Effector memory CD8-positive, alpha-beta T cell (primary cell): ENCODE results near the gene COL18A1.

Experiments used
- ATAC-seq: fragments of 150-1000 bp; cut with Tn5 transposase; replicated peaks from 2 replicates; pipeline ENCODE4 v1.10.0; 2021; ENCODE audit warnings: mild to moderate bottlenecking, moderate library complexity
- DNase-seq, 3 experiments: peaks; one replicate each; pipeline ENCODE4 v3.0.0; 2021
- H3K27ac Mint-ChIP-seq, 2 donors: one replicate each; pipeline ENCODE4 v1.8.0; 2022; ENCODE audit warnings: mild to moderate bottlenecking in 2 of 2, mixed read lengths in 2 of 2, moderate library complexity in 2 of 2
- H3K27me3 Mint-ChIP-seq, 2 donors: one replicate each; pipeline ENCODE4 v1.8.0; 2022; ENCODE audit warnings: mixed read lengths in 2 of 2
- H3K36me3 Mint-ChIP-seq: one replicate; pipeline ENCODE4 v1.8.0; 2022; ENCODE audit warnings: mild to moderate bottlenecking, moderate library complexity, mixed read lengths; ENCODE audit not compliant: insufficient read depth
- H3K4me1 Mint-ChIP-seq, 2 donors: one replicate each; pipeline ENCODE4 v1.8.0; 2022; ENCODE audit warnings: low read depth in 2 of 2, mixed read lengths in 2 of 2
- H3K4me3 Mint-ChIP-seq, 2 donors: one replicate each; pipeline ENCODE4 v1.8.0; 2022; ENCODE audit warnings: mild to moderate bottlenecking in 2 of 2, mixed read lengths in 2 of 2, moderate library complexity in 2 of 2
- H3K9me3 Mint-ChIP-seq, 2 donors: one replicate each; pipeline ENCODE4 v1.8.0; 2022; ENCODE audit warnings: mixed read lengths in 2 of 2

Gene COL18A1

GRCh38 chr21:45412909-45413611 lies 8.1 kb downstream of the COL18A1 start:
- Mint-ChIP-seq H3K4me1 (no peaks in the 10 kb centered on the region), H3K9me3 (no peaks in the 10 kb centered on the region), H3K27me3 (peaks cover 21 to 81% of the 10 kb centered on the region in 2 donors), H3K4me3 (no peak overlapping the region), H3K27ac (no peak overlapping the region), H3K36me3 (no peaks in the 10 kb centered on the region)
- no peak for DNase-seq
- ATAC-seq = no peak

- Mint-ChIP-seq H3K27ac (no peak overlapping the region), H3K36me3 (no peaks in the 10 kb centered on the region), H3K9me3 (no peaks in the 10 kb centered on the region), H3K27me3 (peaks cover 20 to 78% of the 10 kb centered on the region in 2 donors), H3K4me1 (no peaks in the 10 kb centered on the region), H3K4me3 (no peak overlapping the region)
- no peak for ATAC-seq
- DNase-seq = no peak
Measured at GRCh38 chr21:45413922-45414321, 9.0 kb downstream of the COL18A1 start.

- H3K9me3 Mint-ChIP-seq = no peaks in the 10 kb centered on the region
- H3K4me3 Mint-ChIP-seq = no peak overlapping the region
- no peak for ATAC-seq
- H3K4me1 Mint-ChIP-seq = no peaks in the 10 kb centered on the region
- DNase-seq = no peak
- H3K27me3 Mint-ChIP-seq = peaks cover 20 to 77% of the 10 kb centered on the region in 2 donors
- H3K36me3 Mint-ChIP-seq = no peaks in the 10 kb centered on the region
- H3K27ac Mint-ChIP-seq = no peak overlapping the region
Measured at GRCh38 chr21:45414396-45415187, 9.6 kb downstream of the COL18A1 start.

GRCh38 chr21:45415188-45415942 lies 10.4 kb downstream of the COL18A1 start:
- Mint-ChIP-seq H3K4me3 (no peak overlapping the region), H3K27ac (no peak overlapping the region), H3K9me3 (no peaks in the 10 kb centered on the region), H3K4me1 (no peaks in the 10 kb centered on the region), H3K27me3 (peaks cover 18 to 69% of the 10 kb centered on the region in 2 donors), H3K36me3 (no peaks in the 10 kb centered on the region)
- ATAC-seq (no peak), DNase-seq (no peak)

GRCh38 chr21:45415943-45416611 lies 11.1 kb downstream of the COL18A1 start:
- no peaks in the 10 kb centered on the region for H3K9me3 Mint-ChIP-seq
- no peak overlapping the region for H3K27ac Mint-ChIP-seq
- H3K4me1 Mint-ChIP-seq = no peaks in the 10 kb centered on the region
- H3K27me3 Mint-ChIP-seq = peaks cover 18 to 62% of the 10 kb centered on the region in 2 donors
- H3K4me3 Mint-ChIP-seq = no peak overlapping the region
- DNase-seq (no peak), ATAC-seq (no peak)
- no peaks in the 10 kb centered on the region for H3K36me3 Mint-ChIP-seq

GRCh38 chr21:45416620-45417019 lies 11.7 kb downstream of the COL18A1 start:
- DNase-seq (no peak), ATAC-seq (no peak)
- no peaks in the 10 kb centered on the region for H3K9me3 Mint-ChIP-seq
- no peak overlapping the region for H3K27ac Mint-ChIP-seq
- no peaks in the 10 kb centered on the region for H3K36me3 Mint-ChIP-seq
- H3K4me3 Mint-ChIP-seq = no peak overlapping the region
- no peaks in the 10 kb centered on the region for H3K4me1 Mint-ChIP-seq
- peaks cover 18 to 61% of the 10 kb centered on the region in 2 donors for H3K27me3 Mint-ChIP-seq

GRCh38 chr21:45417256-45417950 lies 12.4 kb downstream of the COL18A1 start:
- Mint-ChIP-seq H3K27me3 (peaks cover 12 to 60% of the 10 kb centered on the region in 2 donors), H3K27ac (no peak overlapping the region), H3K36me3 (no peaks in the 10 kb centered on the region), H3K9me3 (no peaks in the 10 kb centered on the region), H3K4me1 (no peaks in the 10 kb centered on the region), H3K4me3 (no peak overlapping the region)
- DNase-seq (no peak), ATAC-seq (no peak)

GRCh38 chr21:45417951-45418300 lies 13.0 kb downstream of the COL18A1 start:
- no peak for DNase-seq
- peaks cover 7 to 55% of the 10 kb centered on the region in 2 donors for H3K27me3 Mint-ChIP-seq
- H3K9me3 Mint-ChIP-seq = no peaks in the 10 kb centered on the region
- ATAC-seq = no peak
- H3K36me3 Mint-ChIP-seq = no peaks in the 10 kb centered on the region
- no peak overlapping the region for H3K27ac Mint-ChIP-seq
- no peaks in the 10 kb centered on the region for H3K4me1 Mint-ChIP-seq
- no peak overlapping the region for H3K4me3 Mint-ChIP-seq

GRCh38 chr21:45418301-45419071 lies 13.5 kb downstream of the COL18A1 start:
- Mint-ChIP-seq H3K27ac (no peak overlapping the region), H3K36me3 (no peaks in the 10 kb centered on the region), H3K9me3 (no peaks in the 10 kb centered on the region), H3K4me3 (no peak overlapping the region), H3K27me3 (peaks cover 6 to 51% of the 10 kb centered on the region in 2 donors), H3K4me1 (no peaks in the 10 kb centered on the region)
- ATAC-seq = no peak
- no peak for DNase-seq

GRCh38 chr21:45419162-45419561 lies 14.2 kb downstream of the COL18A1 start:
- no peaks in the 10 kb centered on the region for H3K36me3 Mint-ChIP-seq
- no peak overlapping the region for H3K27ac Mint-ChIP-seq
- H3K9me3 Mint-ChIP-seq = no peaks in the 10 kb centered on the region
- no peak overlapping the region for H3K4me3 Mint-ChIP-seq
- no peak for DNase-seq
- ATAC-seq = no peak
- H3K27me3 Mint-ChIP-seq = peaks cover 6 to 48% of the 10 kb centered on the region in 2 donors
- H3K4me1 Mint-ChIP-seq = no peaks in the 10 kb centered on the region

GRCh38 chr21:45420061-45421041 lies 15.4 kb downstream of the COL18A1 start:
- no peak for ATAC-seq
- Mint-ChIP-seq H3K27ac (no peak overlapping the region), H3K36me3 (no peaks in the 10 kb centered on the region), H3K27me3 (peaks cover 6 to 37% of the 10 kb centered on the region in 2 donors), H3K9me3 (no peaks in the 10 kb centered on the region), H3K4me3 (no peak overlapping the region), H3K4me1 (no peaks in the 10 kb centered on the region)
- no peak for DNase-seq
